GM12865 (cell line): ENCODE measurements around the gene UBASH3A.
"Not testable (repeated sequence)": the region's sequence is repeated elsewhere in the genome, so short reads cannot be mapped to it uniquely, and the experiment has no call there.

ENCODE experiments used
- DNase-seq: peaks from one replicate; pipeline ENCODE4 v3.0.0; 2010; ENCODE audit warnings: low read depth
- H3K4me3 ChIP-seq: 2 replicates; pipeline ENCODE4 v1.5.1; 2011; ENCODE audit warnings: mild to moderate bottlenecking, low read depth, low read length, control low read depth
- CTCF ChIP-seq: IDR thresholded peaks from 2 replicates; pipeline ENCODE4 v1.5.1; 2011; ENCODE audit warnings: low read length, control low read depth, low read depth, inconsistent platforms; ENCODE audit not compliant: insufficient read depth; ENCODE audit errors: missing control alignments

UBASH3A gene

GRCh38 chr21:42468491-42469131 is 64.9 kb downstream of the UBASH3A start:
- TF ChIP-seq CTCF = no peak
- no peak overlapping the region for H3K4me3 ChIP-seq
- no peak for DNase-seq

GRCh38 chr21:42469272-42469671 is 65.6 kb downstream of the UBASH3A start:
- no peak overlapping the region for H3K4me3 ChIP-seq
- TF ChIP-seq CTCF = no peak
- DNase-seq = peak; percentile 78

DNA sequence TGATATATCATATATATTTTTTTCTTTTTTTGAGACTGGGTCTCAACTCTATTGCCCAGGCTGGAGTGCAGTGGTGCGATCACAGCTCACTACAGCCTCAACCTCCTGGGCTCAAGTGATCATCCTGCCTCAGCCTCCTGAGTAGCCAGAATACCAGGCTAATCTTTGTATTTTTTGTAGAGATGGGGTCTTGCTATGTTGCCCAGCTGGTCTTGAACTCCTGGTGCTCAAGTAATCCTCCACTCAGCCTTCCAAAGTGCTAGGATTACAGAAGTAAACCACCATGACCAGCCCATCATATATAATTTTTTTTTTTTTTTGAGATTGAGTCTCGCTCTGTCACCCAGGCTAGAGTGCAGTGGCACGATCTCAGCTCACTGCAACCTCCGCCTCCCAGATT is 66.0 kb downstream of the UBASH3A start:
- not testable (repeated sequence) for H3K4me3 ChIP-seq, DNase-seq

DNA sequence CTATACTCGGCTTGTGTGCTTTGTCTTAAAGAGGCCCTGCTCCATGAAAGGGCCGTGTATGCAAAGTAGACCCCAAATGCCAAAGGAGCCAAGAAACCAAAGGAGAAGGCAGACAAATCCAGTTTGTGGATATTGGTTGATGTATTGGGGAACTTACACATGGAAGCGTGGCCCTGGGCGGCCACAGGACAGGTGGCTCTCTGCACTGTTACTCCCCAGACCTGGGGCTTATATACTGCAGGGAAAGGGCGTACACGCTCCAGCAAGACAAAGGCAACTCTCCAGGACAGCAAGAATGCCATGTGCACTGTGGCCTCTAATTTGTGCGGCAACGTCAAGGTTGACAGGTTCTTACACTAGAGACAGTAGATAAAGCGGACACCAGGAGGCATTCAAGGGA is 67.5 kb downstream of the UBASH3A start:
- TF ChIP-seq CTCF = no peak
- DNase-seq = no peak
- no peak overlapping the region for H3K4me3 ChIP-seq

DNA sequence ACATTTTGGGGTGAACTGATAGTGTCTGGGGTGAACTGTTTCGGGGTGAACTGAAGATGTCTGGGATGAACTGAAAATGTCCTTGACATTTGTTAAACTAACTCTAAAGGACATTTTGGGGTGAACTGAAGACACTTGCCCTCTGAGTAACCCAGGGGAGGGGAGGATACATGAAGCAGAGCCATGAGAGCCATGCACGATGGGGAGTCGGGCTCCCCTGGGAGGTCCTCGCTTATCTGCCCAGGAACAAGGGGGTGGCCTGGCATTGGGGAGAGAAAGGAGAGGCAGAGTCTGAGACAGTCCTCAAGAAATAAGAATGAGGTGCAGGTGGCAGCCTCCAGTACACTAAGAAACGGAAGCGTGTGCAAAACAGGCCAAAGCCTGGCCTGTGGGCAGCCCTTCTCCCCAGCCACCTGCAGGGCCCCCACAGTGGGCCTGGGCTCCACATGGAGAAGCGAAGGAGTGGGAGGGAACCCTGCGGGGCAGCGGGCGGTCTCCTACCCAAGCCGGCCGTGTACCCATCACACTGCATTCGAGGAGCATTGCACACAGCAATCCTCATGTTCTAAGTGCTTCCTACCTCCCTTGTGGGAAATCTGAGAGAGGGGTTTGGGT is 68.1 kb downstream of the UBASH3A start:
- no peak for DNase-seq
- no peak overlapping the region for H3K4me3 ChIP-seq
- TF ChIP-seq CTCF = no peak

DNA sequence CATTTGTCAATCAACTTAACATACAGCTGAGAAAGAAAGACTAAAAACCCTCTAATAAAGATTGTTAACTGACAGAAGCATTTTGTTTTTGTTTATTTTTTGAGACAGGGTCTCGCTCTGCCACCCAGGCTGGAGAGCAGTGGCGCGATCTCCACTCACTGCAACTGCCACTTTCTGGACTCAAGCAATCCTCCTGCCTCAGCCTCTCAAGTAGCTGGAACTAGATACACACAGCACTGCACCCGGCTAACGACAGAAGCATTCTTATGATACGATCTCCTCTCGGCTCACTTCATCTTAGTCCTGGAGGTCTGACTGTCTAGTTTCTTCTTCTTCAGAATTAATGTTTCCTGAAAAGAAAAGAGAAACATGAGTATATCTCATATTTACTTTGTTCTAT is 68.8 kb downstream of the UBASH3A start:
- H3K4me3 ChIP-seq = no peak overlapping the region
- no peak for DNase-seq
- TF ChIP-seq CTCF = no peak

- TF ChIP-seq CTCF = no peak
- no peak for DNase-seq
- no peak overlapping the region for H3K4me3 ChIP-seq
These were observed 69.9 kb downstream of the UBASH3A start for GRCh38 chr21:42473498-42474042.
